Measurements from ENCODE around the gene TLE2.
"Not testable (repeated sequence)": the region's sequence is repeated elsewhere in the genome, so short reads cannot be mapped to it uniquely, and the experiment has no call there.

GRCh38 chr19:3050016-3050415 lies 20.9 kb upstream of the TLE2 start:
- TF ChIP-seq CTCF (conservative IDR thresholded peaks at IDR 0.05); EZH2 (IDR thresholded peaks at IDR 0.05; ENCODE audit: low read depth): not testable (repeated sequence)

All from PC-9 (cell line).